Esophagus squamous epithelium (tissue), 5 donors: ENCODE data around the gene MYLK2. TPM values are rescaled to one million over a fixed set of nuclear protein-coding genes. Genes with fewer than 3 reads are reported as not detected.
A peak's percentile ranks its signal among the peaks of the same experiment; 100 is the strongest.

ENCODE experiments used
- DNase-seq: peaks from one replicate; lab custom pipeline; 2025; lab: John Stamatoyannopoulos, UW
- H3K27ac ChIP-seq, 4 donors: fragments of 200-600 bp; sonication (generic); one replicate each; pipeline ENCODE4 v1.5.1; 2016 to 2019; ENCODE audit warnings: mild to moderate bottlenecking in 1 of 4
- H3K27me3 ChIP-seq, 4 donors: fragments of 200-600 bp; sonication (generic); 1 replicate in 3 of 4; 2 replicates in 1 of 4; pipeline versions ENCODE4 v1.5.1 to v1.6.0; 2017 to 2021; ENCODE audit warnings: antibody characterized with exemption in 1 of 4
- H3K36me3 ChIP-seq, 3 donors: fragments of 200-600 bp; sonication (generic); one replicate each; pipeline ENCODE4 v1.5.1; 2016 to 2019
- H3K4me1 ChIP-seq, 3 donors: fragments of 200-600 bp; sonication (generic); one replicate each; pipeline ENCODE4 v1.5.1; 2017 to 2019
- H3K4me3 ChIP-seq, 4 donors: fragments of 200-600 bp; sonication (generic); 1 replicate in 3 of 4; 2 replicates in 1 of 4; pipeline ENCODE4 v1.5.1; 2016 to 2019; ENCODE audit warnings: mild to moderate bottlenecking in 2 of 4, moderate library complexity in 1 of 4
- H3K9me3 ChIP-seq, 3 donors: fragments of 200-600 bp; sonication (generic); one replicate each; pipeline ENCODE4 v1.5.1; 2016 to 2019
- CTCF ChIP-seq, 6 experiments: fragments of 450-650 bp in 4 of 6; fragments of 200-600 bp in 2 of 6; sonication (generic) in 2 of 6; IDR thresholded peaks; one replicate each; pipeline ENCODE4 v1.5.1; 2016 to 2019; ENCODE audit warnings: antibody characterized with exemption in 6 of 6, mild to moderate bottlenecking in 4 of 6, moderate library complexity in 4 of 6
- POLR2A ChIP-seq, 4 donors: fragments of 450-650 bp; IDR thresholded peaks; one replicate each; pipeline ENCODE4 v1.6.1; 2017; ENCODE audit warnings: antibody characterized with exemption in 4 of 4, mild to moderate bottlenecking in 4 of 4, moderate library complexity in 3 of 4
- WGBS, 2 donors: methylation state at CpG; one replicate each; pipeline ENCODE4 v1.1.5; 2018; 5-methylcytosine and 5-hydroxymethylcytosine counted together
- intact Hi-C: fragments of 100-400 bp; cut with DNase I; formaldehyde crosslinking; loops from one replicate; pipeline ENCODE4 v1.15.0; 2022
- total RNA-seq, 4 donors: library from RNA; depleted of rRNA; stranded (reverse); fragments of >200 nt; gene quantifications; one replicate each; pipeline ENCODE4 v1.1.0, GENCODE V29; 2016
- donor health status: DM: yes; HTN: yes; CAD: no.

The MYLK2 gene
- total RNA-seq, 4 donors from 2014 or later, result 0.38 TPM; not detected in 3

- no peak for DNase-seq
- Histone ChIP-seq H3K27me3 (peaks cover 0 to 14% (median 0%) of the 10 kb centered on the region in 4 donors), H3K4me3 (no peak overlapping the region), H3K27ac (no peak overlapping the region), H3K36me3 (no peaks in the 10 kb centered on the region), H3K9me3 (no peaks in the 10 kb centered on the region), H3K4me1 (no peaks in the 10 kb centered on the region)
- intact Hi-C loops, result loop anchor here (10.0 kb wide), 1 partner anchor 195 kb away; no protein-coding TSS in a partner anchor
- TF ChIP-seq POLR2A (IDR thresholded peaks at IDR 0.05), result no peak
- TF ChIP-seq CTCF (IDR thresholded peaks at IDR 0.05), result no peak
- 61 to 64% methylated on average over 4 to 6 of the region's 6 CpGs for WGBS, 2 donors
These were observed 10.6 kb downstream of the MYLK2 start for GRCh38 chr20:31829731-31830130.

- Histone ChIP-seq H3K27me3 (peaks cover 0 to 14% (median 0%) of the 10 kb centered on the region in 4 donors), H3K9me3 (no peaks in the 10 kb centered on the region), H3K27ac (no peak overlapping the region), H3K4me1 (peaks cover 0 to under 1% (median 0%) of the 10 kb centered on the region in 3 donors), H3K36me3 (no peaks in the 10 kb centered on the region), H3K4me3 (no peak overlapping the region)
- 67 to 88% methylated on average over 1 to 5 of the region's 8 CpGs for WGBS, 2 donors
- intact Hi-C loops, result no loop called here
- DNase-seq, result no peak
- no peak for TF ChIP-seq CTCF (IDR thresholded peaks at IDR 0.05)
- TF ChIP-seq POLR2A (IDR thresholded peaks at IDR 0.05), result no peak
These were observed 11.3 kb downstream of the MYLK2 start for GRCh38 chr20:31830406-31830981.

- H3K4me1 ChIP-seq, result peaks cover 0 to 8% (median 7%) of the 10 kb centered on the region in 3 donors
- H3K4me3 ChIP-seq, result no peak overlapping the region
- H3K9me3 ChIP-seq, result no peaks in the 10 kb centered on the region
- no peak for DNase-seq
- no peaks in the 10 kb centered on the region for H3K36me3 ChIP-seq
- H3K27ac ChIP-seq, result no peak overlapping the region
- peaks cover 0 to 14% (median 0%) of the 10 kb centered on the region in 4 donors for H3K27me3 ChIP-seq
- intact Hi-C loops, result no loop called here
- TF ChIP-seq POLR2A (IDR thresholded peaks at IDR 0.05) (no peak), CTCF (IDR thresholded peaks at IDR 0.05) (no peak)
- 83 to 88% methylated on average over 6 of the region's 6 CpGs for WGBS, 2 donors
These were observed 12.1 kb downstream of the MYLK2 start for GRCh38 chr20:31831211-31831610.

GRCh38 chr20:31831771-31832306 is 12.7 kb downstream of the MYLK2 start:
- H3K27ac ChIP-seq, result no peak overlapping the region
- peaks cover under 1 to 14% (median 13%) of the 10 kb centered on the region in 3 donors for H3K4me1 ChIP-seq
- no peak overlapping the region for H3K4me3 ChIP-seq
- no peaks in the 10 kb centered on the region for H3K36me3 ChIP-seq
- no peak for TF ChIP-seq CTCF (IDR thresholded peaks at IDR 0.05)
- no peak for TF ChIP-seq POLR2A (IDR thresholded peaks at IDR 0.05)
- H3K27me3 ChIP-seq, result peaks cover 0 to 15% (median 0%) of the 10 kb centered on the region in 4 donors
- intact Hi-C loops, result no loop called here
- 66 to 87% methylated on average over 3 to 6 of the region's 17 CpGs for WGBS, 2 donors
- DNase-seq, result no peak
- H3K9me3 ChIP-seq, result no peaks in the 10 kb centered on the region

GRCh38 chr20:31833130-31833930 is 14.2 kb downstream of the MYLK2 start:
- 35 to 41% methylated on average over 7 of the region's 14 CpGs for WGBS, 2 donors
- intact Hi-C loops, result no loop called here

More at GRCh38 chr20:31833130-31833930, 14.2 kb downstream of the MYLK2 start:
- peaks cover 3 to 23% (median 19%) of the 10 kb centered on the region in 3 donors for H3K4me1 ChIP-seq
- no peak overlapping the region for H3K27ac ChIP-seq
- H3K27me3 ChIP-seq, result peaks cover 0 to 18% (median 0%) of the 10 kb centered on the region in 4 donors
- peak in 5 of 6 experiments; percentile 45 to 72 (median 54) for TF ChIP-seq CTCF (IDR thresholded peaks at IDR 0.05)
- TF ChIP-seq POLR2A (IDR thresholded peaks at IDR 0.05), result no peak
- no peaks in the 10 kb centered on the region for H3K36me3 ChIP-seq
- DNase-seq, result no peak
- no peak overlapping the region for H3K4me3 ChIP-seq
- no peaks in the 10 kb centered on the region for H3K9me3 ChIP-seq
